Esophagus muscularis mucosa (tissue), 4 donors: Measurements from ENCODE around the gene PIEZO1. TPM values are rescaled to one million over a fixed set of nuclear protein-coding genes. Genes with fewer than 3 reads are reported as not detected.

ENCODE experiments used
- DNase-seq: peaks from one replicate; pipeline ENCODE4 v3.0.0-alpha.2; 2017; ENCODE audit errors: extremely low spot score
- H3K27ac ChIP-seq, 4 donors: fragments of 200-600 bp; sonication (generic); replicated peaks in 1 of 4; 1 replicate in 3 of 4; 2 replicates in 1 of 4; pipeline ENCODE4 v1.5.1; 2016 to 2019; ENCODE audit warnings: mild to moderate bottlenecking in 1 of 4
- H3K27me3 ChIP-seq, 4 donors: fragments of 200-600 bp; sonication (generic); one replicate each; pipeline versions ENCODE4 v1.5.1 to v1.6.0; 2016 to 2019
- H3K36me3 ChIP-seq, 4 donors: fragments of 200-600 bp; sonication (generic); one replicate each; pipeline ENCODE4 v1.5.1; 2016 to 2019
- H3K4me1 ChIP-seq, 4 donors: fragments of 200-600 bp; sonication (generic); one replicate each; pipeline ENCODE4 v1.5.1; 2016 to 2019
- H3K4me3 ChIP-seq, 4 donors: fragments of 200-600 bp; sonication (generic); 1 replicate in 2 of 4; 2 replicates in 2 of 4; pipeline ENCODE4 v1.5.1; 2016 to 2019; ENCODE audit warnings: mild to moderate bottlenecking in 4 of 4, moderate library complexity in 1 of 4
- H3K9me3 ChIP-seq, 4 donors: fragments of 200-600 bp; sonication (generic); 1 replicate in 3 of 4; 2 replicates in 1 of 4; pipeline ENCODE4 v1.5.1; 2016 to 2019
- CTCF ChIP-seq, 3 experiments: fragments of 200-600 bp in 2 of 3; fragments of 450-650 bp in 1 of 3; sonication (generic) in 2 of 3; IDR thresholded peaks; one replicate each; pipeline ENCODE4 v1.5.1; 2017 to 2019; ENCODE audit warnings: antibody characterized with exemption in 3 of 3, mild to moderate bottlenecking in 2 of 3, moderate library complexity in 1 of 3
- EP300 ChIP-seq: sonication (generic); formaldehyde crosslinking; IDR thresholded peaks from one replicate; pipeline ENCODE4 v1.6.1; 2017; ENCODE audit warnings: antibody characterized with exemption
- POLR2A ChIP-seq: fragments of 450-650 bp; IDR thresholded peaks from one replicate; pipeline ENCODE4 v1.6.1; 2017; ENCODE audit warnings: antibody characterized with exemption, moderate library complexity, mild to moderate bottlenecking, low read depth
- POLR2AphosphoS5 ChIP-seq, 2 donors: sonication (generic); formaldehyde crosslinking; IDR thresholded peaks; one replicate each; pipeline ENCODE4 v1.6.1; 2017; ENCODE audit warnings: antibody characterized with exemption in 2 of 2
- WGBS: methylation state at CpG from one replicate; pipeline ENCODE4 v1.1.5; 2018; 5-methylcytosine and 5-hydroxymethylcytosine counted together
- intact Hi-C: fragments of 100-400 bp; cut with DNase I; formaldehyde crosslinking; loops from one replicate; pipeline ENCODE4 v1.15.1; 2023
- total RNA-seq, 4 donors: library from RNA; depleted of rRNA; stranded (reverse); fragments of >200 nt; gene quantifications; one replicate each; pipeline versions ENCODE4 v1.1.0 to v1.2.1, GENCODE V29; 2016

Gene PIEZO1
- total RNA-seq, 4 donors from 2014 or later, result 140 to 298 (median 182) TPM

GRCh38 chr16:88750854-88751253 lies 34.2 kb downstream of the PIEZO1 start:
- Histone ChIP-seq H3K4me1 (peaks cover 25 to 77% (median 65%) of the 10 kb centered on the region in 4 donors), H3K36me3 (peaks cover 0 to 23% (median 6%) of the 10 kb centered on the region in 4 donors), H3K9me3 (no peaks in the 10 kb centered on the region), H3K27ac (peak overlapping the region in 1 of 4 donors; percentile 27), H3K27me3 (no peaks in the 10 kb centered on the region), H3K4me3 (no peak overlapping the region)
- TF ChIP-seq POLR2AphosphoS5 (IDR thresholded peaks at IDR 0.05) (no peak), CTCF (IDR thresholded peaks at IDR 0.05) (no peak), POLR2A (no peak), EP300 (no peak)
- WGBS, result 94% methylated on average over 7 of the region's 12 CpGs
- intact Hi-C loops, result no loop called here
- no peak for DNase-seq

GRCh38 chr16:88749358-88749757 lies 35.7 kb downstream of the PIEZO1 start:
- no peak overlapping the region for H3K4me3 ChIP-seq
- no peaks in the 10 kb centered on the region for H3K9me3 ChIP-seq
- intact Hi-C loops, result loop anchor here (5.0 to 10.0 kb wide), 2 partner anchors 108 to 415 kb away; partner anchors contain the start of genes GALNS and TRAPPC2L
- H3K36me3 ChIP-seq, result peaks cover 0 to 23% (median 6%) of the 10 kb centered on the region in 4 donors
- TF ChIP-seq POLR2A, result no peak
- no peak for TF ChIP-seq POLR2AphosphoS5 (IDR thresholded peaks at IDR 0.05)
- TF ChIP-seq EP300, result no peak
- TF ChIP-seq CTCF (IDR thresholded peaks at IDR 0.05), result no peak
- H3K27ac ChIP-seq, result no peak overlapping the region
- no peaks in the 10 kb centered on the region for H3K27me3 ChIP-seq
- H3K4me1 ChIP-seq, result peaks cover 31 to 77% (median 65%) of the 10 kb centered on the region in 4 donors
- WGBS, result 96% methylated on average over 15 of the region's 26 CpGs
- no peak for DNase-seq

- H3K4me1 ChIP-seq, result peaks cover 37 to 77% (median 65%) of the 10 kb centered on the region in 4 donors
- peaks cover 0 to 23% (median 6%) of the 10 kb centered on the region in 4 donors for H3K36me3 ChIP-seq
- no peaks in the 10 kb centered on the region for H3K27me3 ChIP-seq
- intact Hi-C loops, result loop anchor here (5.0 to 10.0 kb wide), 2 partner anchors 109 to 416 kb away; partner anchors contain the start of genes GALNS and TRAPPC2L
- 94% methylated on average over 5 of the region's 12 CpGs for WGBS
- peak overlapping the region; percentile 75 to 84 (median 82) for H3K27ac ChIP-seq
- no peak overlapping the region for H3K4me3 ChIP-seq
- DNase-seq, result no peak
- TF ChIP-seq POLR2AphosphoS5 (IDR thresholded peaks at IDR 0.05), result no peak
- no peaks in the 10 kb centered on the region for H3K9me3 ChIP-seq
Measured at GRCh38 chr16:88748364-88748763, 36.7 kb downstream of the PIEZO1 start.

GRCh38 chr16:88747588-88748301 lies 37.3 kb downstream of the PIEZO1 start:
- Histone ChIP-seq H3K4me3 (no peak overlapping the region), H3K4me1 (peaks cover 37 to 73% (median 65%) of the 10 kb centered on the region in 4 donors), H3K27ac (peak overlapping the region; percentile 75 to 84 (median 82)), H3K9me3 (no peaks in the 10 kb centered on the region), H3K27me3 (no peaks in the 10 kb centered on the region), H3K36me3 (peaks cover 0 to 29% (median 9%) of the 10 kb centered on the region in 4 donors)
- TF ChIP-seq CTCF (IDR thresholded peaks at IDR 0.05) (peak in 1 of 3 experiments; percentile 22), POLR2A (no peak), EP300 (no peak), POLR2AphosphoS5 (IDR thresholded peaks at IDR 0.05) (no peak)
- DNase-seq, result no peak
- WGBS, result 76% methylated on average over 25 of the region's 26 CpGs
- intact Hi-C loops, result loop anchor here (5.0 to 10.0 kb wide), 2 partner anchors 110 to 417 kb away; partner anchors contain the start of genes GALNS and TRAPPC2L

- Histone ChIP-seq H3K4me1 (peaks cover 37 to 66% (median 62%) of the 10 kb centered on the region in 4 donors), H3K4me3 (peak overlapping the region in 1 of 4 donors; percentile 16), H3K27me3 (no peaks in the 10 kb centered on the region), H3K36me3 (peaks cover 5 to 30% (median 13%) of the 10 kb centered on the region in 4 donors), H3K27ac (peak overlapping the region; percentile 75 to 84 (median 82)), H3K9me3 (no peaks in the 10 kb centered on the region)
- no peak for DNase-seq
- TF ChIP-seq POLR2AphosphoS5 (IDR thresholded peaks at IDR 0.05) (peak; percentile 35 to 51), EP300 (no peak)
- 21% methylated on average over 15 of the region's 17 CpGs for WGBS
- intact Hi-C loops, result loop anchor here (5.0 to 10.0 kb wide), 2 partner anchors 111 to 418 kb away; partner anchors contain the start of genes GALNS and TRAPPC2L
Measured at GRCh38 chr16:88746506-88746905, 38.5 kb downstream of the PIEZO1 start.
